HepG2 (cell line): ENCODE results near the gene MCF2L. TPM values are rescaled to one million over a fixed set of nuclear protein-coding genes. Genes with fewer than 3 reads are reported as not detected.

ENCODE experiments used
- ARNTL ChIP-seq: sonication (generic); formaldehyde crosslinking; IDR thresholded peaks from 2 replicates; pipeline ENCODE4 v1.4.0; 2020; ENCODE audit warnings: mild to moderate bottlenecking, missing genetic modification reagents
- CBX2 ChIP-seq, 2 experiments: fragments of 200-600 bp in 1 of 2; sonication (generic); formaldehyde crosslinking in 1 of 2; IDR thresholded peaks; 2 replicates each; pipeline versions ENCODE4 v1.7.0 to v1.8.1; 2018 to 2022; ENCODE audit warnings: low read depth in 2 of 2, low read length in 1 of 2, mild to moderate bottlenecking in 1 of 2, missing genetic modification reagents in 1 of 2
- CREBL2 ChIP-seq: sonication (generic); formaldehyde crosslinking; IDR thresholded peaks from 2 replicates; pipeline ENCODE4 v1.8.1; 2023; ENCODE audit warnings: missing genetic modification reagents, mild to moderate bottlenecking, borderline replicate concordance
- HNRNPUL1 ChIP-seq: fragments of 200-400 bp; formaldehyde crosslinking; IDR thresholded peaks from 2 replicates; pipeline ENCODE4 v1.6.1; 2017; ENCODE audit warnings: low read depth, mild to moderate bottlenecking, low read length, moderate library complexity
- HOXA9 ChIP-seq: sonication (generic); formaldehyde crosslinking; IDR thresholded peaks from 2 replicates; pipeline ENCODE4 v1.8.1; 2022; ENCODE audit warnings: missing genetic modification reagents, mild to moderate bottlenecking, moderate library complexity, borderline replicate concordance
- MXD4 ChIP-seq: IDR thresholded peaks from 2 replicates; pipeline ENCODE4 v1.6.1; 2016; ENCODE audit warnings: mild to moderate bottlenecking, missing biosample characterization, missing genetic modification reagents
- PLSCR1 ChIP-seq: sonication (generic); formaldehyde crosslinking; IDR thresholded peaks from 2 replicates; pipeline ENCODE4 v1.5.0; 2020; ENCODE audit warnings: missing genetic modification reagents, mild to moderate bottlenecking, borderline replicate concordance
- XBP1 ChIP-seq: sonication (generic); formaldehyde crosslinking; IDR thresholded peaks from 2 replicates; pipeline ENCODE4 v1.5.0; 2020; ENCODE audit warnings: missing genetic modification reagents
- YEATS2 ChIP-seq: sonication (generic); formaldehyde crosslinking; IDR thresholded peaks from 2 replicates; pipeline ENCODE4 v1.4.0; 2020; ENCODE audit warnings: missing genetic modification reagents, borderline replicate concordance
- ZBTB20 ChIP-seq: sonication (generic); formaldehyde crosslinking; IDR thresholded peaks from 2 replicates; pipeline ENCODE4 v1.8.1; 2023; ENCODE audit warnings: missing genetic modification reagents, low read depth, mild to moderate bottlenecking, borderline replicate concordance
- ZFP36L1 ChIP-seq: sonication (generic); formaldehyde crosslinking; IDR thresholded peaks from 2 replicates; pipeline ENCODE4 v1.8.0; 2022; ENCODE audit warnings: mild to moderate bottlenecking, missing genetic modification reagents, moderate library complexity
- ZNF678 ChIP-seq: sonication (generic); formaldehyde crosslinking; IDR thresholded peaks from 2 replicates; pipeline ENCODE4 v1.4.0; 2020; ENCODE audit warnings: mild to moderate bottlenecking, missing genetic modification reagents
- polyA plus RNA-seq, 8 experiments: library from polyadenylated mRNA; depleted of rRNA in 3 of 8; stranded (reverse) in 7 of 8; unstranded in 1 of 8; fragments of >200 nt; fragmentation: Illumina TruSeq in 4 of 8; extraction: Trizol in 4 of 8; gene quantifications; 2 replicates each; pipeline versions ENCODE4 v1.2.1 to v1.2.3, GENCODE V29; 2011 to 2016; ENCODE audit warnings: low read depth in 4 of 8, missing spikeins in 1 of 8, mixed read lengths in 1 of 8; ENCODE audit not compliant: insufficient read depth in 1 of 8
- total RNA-seq, 5 experiments: library from RNA; depleted of rRNA; stranded (reverse); fragments of >200 nt; fragmentation: Illumina TruSeq; extraction: Trizol; gene quantifications; 2 replicates each; pipeline ENCODE4 v1.2.3, GENCODE V29; 2016; ENCODE audit warnings: low read depth in 1 of 5
- TF ChIP-seq, protein P1 (sequence below), 2 experiments: fragments of 450-650 bp in 1 of 2; sonication (generic) in 1 of 2; formaldehyde crosslinking; IDR thresholded peaks; 2 replicates each; pipeline versions ENCODE4 v1.5.0 to v1.8.0; 2020 to 2022; ENCODE audit warnings: mild to moderate bottlenecking in 1 of 2, missing genetic modification reagents in 1 of 2
- TF ChIP-seq, protein P2 (sequence below): sonication (generic); formaldehyde crosslinking; IDR thresholded peaks from 2 replicates; pipeline ENCODE4 v1.4.0; 2020; ENCODE audit warnings: mild to moderate bottlenecking, missing genetic modification reagents
- TF ChIP-seq, protein P3 (sequence below): sonication (generic); formaldehyde crosslinking; IDR thresholded peaks from 2 replicates; pipeline ENCODE4 v1.5.0; 2020; ENCODE audit warnings: mild to moderate bottlenecking, missing genetic modification reagents, moderate library complexity

The MCF2L gene
- total and polyA plus RNA-seq, 2 of the 13 experiments (the other 11 are each of a cell fraction or from before 2014, with no cell fraction given) = 19.4 to 28.4 TPM

DNA sequence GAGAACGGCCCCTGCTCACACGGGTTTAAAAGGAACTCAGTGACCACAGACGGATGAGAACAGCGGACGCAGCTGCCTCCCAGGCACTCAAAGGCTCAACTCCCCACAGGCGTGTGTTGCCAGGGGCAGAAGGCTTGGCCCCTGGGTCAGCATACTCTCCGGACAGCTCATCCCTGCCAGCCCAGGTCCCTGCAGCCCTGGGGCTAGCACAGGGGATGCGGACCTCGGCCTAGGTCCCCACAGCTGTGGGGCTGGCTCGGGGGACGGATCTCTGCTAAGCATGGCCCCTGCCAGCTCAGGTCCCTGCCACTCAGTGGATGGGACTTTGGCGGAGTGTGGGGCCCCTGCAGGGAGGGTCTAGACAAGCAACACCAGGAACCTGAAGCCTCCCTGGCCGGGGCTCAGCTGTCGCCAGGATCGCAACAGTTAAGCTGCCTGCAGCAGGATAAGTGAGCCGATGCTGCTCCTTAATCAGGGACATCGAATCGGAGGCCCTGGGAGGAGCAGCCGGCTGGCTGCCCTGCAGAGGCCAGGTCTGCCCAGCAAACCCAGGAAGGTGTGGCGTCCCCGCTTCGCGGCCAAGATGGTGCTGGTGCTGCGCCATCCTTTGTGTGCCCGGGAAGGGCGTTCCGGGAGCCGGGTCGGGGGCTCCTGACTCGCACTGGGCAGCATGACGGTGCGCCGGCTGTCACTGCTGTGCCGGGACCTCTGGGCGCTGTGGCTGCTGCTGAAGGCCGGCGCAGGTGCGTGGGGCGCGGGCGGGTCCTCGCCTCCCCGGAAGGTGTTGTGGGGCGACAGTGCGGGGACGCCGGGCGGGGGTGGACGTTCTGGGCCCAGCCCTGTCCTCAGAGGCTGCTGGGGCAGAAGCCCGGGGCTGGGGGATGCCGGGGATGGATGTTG lies 32.5 kb downstream of the MCF2L start (continued):
- TF ChIP-seq MXD4 (CRISPR knock-in tag) = 0 out of 2 replicates have a peak, but pooled peaks have one; percentile 33
- TF ChIP-seq, protein P1, sequence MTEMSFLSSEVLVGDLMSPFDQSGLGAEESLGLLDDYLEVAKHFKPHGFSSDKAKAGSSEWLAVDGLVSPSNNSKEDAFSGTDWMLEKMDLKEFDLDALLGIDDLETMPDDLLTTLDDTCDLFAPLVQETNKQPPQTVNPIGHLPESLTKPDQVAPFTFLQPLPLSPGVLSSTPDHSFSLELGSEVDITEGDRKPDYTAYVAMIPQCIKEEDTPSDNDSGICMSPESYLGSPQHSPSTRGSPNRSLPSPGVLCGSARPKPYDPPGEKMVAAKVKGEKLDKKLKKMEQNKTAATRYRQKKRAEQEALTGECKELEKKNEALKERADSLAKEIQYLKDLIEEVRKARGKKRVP (CRISPR knock-in tag; IDR thresholded peaks at IDR 0.05) = no peak
- TF ChIP-seq CBX2 (IDR thresholded peaks at IDR 0.05; ENCODE audit: low read depth, low read length) = no peak
- TF ChIP-seq CBX2 (CRISPR knock-in tag; IDR thresholded peaks at IDR 0.05; ENCODE audit: low read depth) = no peak
- TF ChIP-seq XBP1 = no peak
- TF ChIP-seq PLSCR1 = no peak
- no peak for TF ChIP-seq ZBTB20 (CRISPR knock-in tag)
- no peak; the same call in 1 of the 2 replicates for TF ChIP-seq YEATS2 (CRISPR knock-in tag)
- no peak for TF ChIP-seq ZFP36L1 (CRISPR knock-in tag)
- no peak for TF ChIP-seq ZNF678 (CRISPR knock-in tag)
- TF ChIP-seq ARNTL (CRISPR knock-in tag) = no peak
- TF ChIP-seq, protein P2, sequence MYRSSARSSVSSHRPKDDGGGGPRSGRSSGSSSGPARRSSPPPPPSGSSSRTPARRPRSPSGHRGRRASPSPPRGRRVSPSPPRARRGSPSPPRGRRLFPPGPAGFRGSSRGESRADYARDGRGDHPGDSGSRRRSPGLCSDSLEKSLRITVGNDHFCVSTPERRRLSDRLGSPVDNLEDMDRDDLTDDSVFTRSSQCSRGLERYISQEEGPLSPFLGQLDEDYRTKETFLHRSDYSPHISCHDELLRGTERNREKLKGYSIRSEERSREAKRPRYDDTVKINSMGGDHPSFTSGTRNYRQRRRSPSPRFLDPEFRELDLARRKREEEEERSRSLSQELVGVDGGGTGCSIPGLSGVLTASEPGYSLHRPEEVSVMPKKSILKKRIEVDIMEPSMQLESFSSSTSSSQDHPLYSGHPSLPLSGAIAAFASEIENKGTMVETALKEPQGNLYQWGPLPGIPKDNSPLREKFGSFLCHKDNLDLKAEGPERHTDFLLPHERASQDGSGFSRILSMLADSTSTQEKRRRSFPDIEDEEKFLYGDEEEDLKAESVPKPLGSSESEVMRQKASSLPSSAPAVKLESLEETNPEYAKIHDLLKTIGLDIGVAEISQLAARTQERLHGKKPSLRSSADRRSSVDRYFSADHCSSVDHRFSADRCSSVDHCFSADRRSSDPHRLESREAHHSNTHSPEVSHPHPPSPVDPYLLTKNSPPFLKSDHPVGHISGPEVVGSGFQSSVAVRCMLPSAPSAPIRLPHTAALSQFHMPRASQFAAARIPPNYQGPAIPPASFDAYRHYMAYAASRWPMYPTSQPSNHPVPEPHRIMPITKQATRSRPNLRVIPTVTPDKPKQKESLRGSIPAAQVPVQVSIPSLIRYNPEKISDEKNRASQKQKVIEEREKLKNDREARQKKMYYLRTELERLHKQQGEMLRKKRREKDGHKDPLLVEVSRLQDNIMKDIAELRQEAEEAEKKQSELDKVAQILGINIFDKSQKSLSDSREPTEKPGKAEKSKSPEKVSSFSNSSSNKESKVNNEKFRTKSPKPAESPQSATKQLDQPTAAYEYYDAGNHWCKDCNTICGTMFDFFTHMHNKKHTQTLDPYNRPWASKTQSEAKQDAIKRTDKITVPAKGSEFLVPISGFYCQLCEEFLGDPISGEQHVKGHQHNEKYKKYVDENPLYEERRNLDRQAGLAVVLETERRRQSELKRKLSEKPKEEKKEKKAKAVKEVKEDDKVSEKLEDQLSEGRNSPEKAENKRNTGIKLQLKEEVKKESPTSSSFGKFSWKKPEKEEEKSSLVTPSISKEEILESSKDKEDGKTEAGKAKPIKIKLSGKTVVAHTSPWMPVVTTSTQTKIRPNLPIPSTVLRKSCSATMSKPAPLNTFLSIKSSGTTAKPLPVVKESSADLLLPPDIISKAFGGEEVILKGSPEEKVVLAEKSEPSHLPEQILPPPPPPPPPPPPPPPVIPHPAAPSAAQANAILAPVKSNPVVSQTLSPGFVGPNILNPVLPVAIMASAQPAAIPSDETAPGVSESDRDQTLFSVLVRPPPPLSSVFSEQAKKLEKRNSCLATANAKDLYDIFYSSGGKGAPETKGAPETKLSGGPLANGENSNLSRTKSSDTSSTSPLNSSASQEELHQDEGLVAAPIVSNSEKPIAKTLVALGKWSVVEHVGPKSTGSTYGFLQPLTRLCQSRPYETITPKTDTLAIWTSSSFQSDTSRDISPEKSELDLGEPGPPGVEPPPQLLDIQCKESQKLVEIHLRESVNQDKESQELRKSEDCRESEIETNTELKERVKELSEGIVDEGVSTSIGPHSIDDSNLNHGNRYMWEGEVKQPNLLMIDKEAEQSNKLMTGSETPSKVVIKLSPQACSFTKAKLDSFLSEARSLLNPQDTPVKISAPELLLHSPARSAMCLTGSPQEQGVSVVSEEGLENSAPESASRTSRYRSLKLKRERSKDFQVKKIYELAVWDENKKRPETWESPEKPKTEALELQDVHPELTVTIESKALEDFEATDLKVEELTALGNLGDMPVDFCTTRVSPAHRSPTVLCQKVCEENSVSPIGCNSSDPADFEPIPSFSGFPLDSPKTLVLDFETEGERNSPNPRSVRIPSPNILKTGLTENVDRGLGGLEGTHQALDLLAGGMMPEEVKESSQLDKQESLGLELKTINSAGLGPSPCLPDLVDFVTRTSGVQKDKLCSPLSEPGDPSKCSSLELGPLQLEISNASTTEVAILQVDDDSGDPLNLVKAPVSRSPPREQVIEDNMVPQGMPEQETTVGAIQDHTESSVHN (CRISPR knock-in tag) = no peak
- TF ChIP-seq CREBL2 (CRISPR knock-in tag) = no peak
- TF ChIP-seq, protein P3, sequence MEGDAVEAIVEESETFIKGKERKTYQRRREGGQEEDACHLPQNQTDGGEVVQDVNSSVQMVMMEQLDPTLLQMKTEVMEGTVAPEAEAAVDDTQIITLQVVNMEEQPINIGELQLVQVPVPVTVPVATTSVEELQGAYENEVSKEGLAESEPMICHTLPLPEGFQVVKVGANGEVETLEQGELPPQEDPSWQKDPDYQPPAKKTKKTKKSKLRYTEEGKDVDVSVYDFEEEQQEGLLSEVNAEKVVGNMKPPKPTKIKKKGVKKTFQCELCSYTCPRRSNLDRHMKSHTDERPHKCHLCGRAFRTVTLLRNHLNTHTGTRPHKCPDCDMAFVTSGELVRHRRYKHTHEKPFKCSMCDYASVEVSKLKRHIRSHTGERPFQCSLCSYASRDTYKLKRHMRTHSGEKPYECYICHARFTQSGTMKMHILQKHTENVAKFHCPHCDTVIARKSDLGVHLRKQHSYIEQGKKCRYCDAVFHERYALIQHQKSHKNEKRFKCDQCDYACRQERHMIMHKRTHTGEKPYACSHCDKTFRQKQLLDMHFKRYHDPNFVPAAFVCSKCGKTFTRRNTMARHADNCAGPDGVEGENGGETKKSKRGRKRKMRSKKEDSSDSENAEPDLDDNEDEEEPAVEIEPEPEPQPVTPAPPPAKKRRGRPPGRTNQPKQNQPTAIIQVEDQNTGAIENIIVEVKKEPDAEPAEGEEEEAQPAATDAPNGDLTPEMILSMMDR = peak; percentile 11; the same call in 1 of the 2 replicates
- TF ChIP-seq HNRNPUL1 = no peak
- TF ChIP-seq HOXA9 (CRISPR knock-in tag) = no peak
